ENCODE data around the gene DNER. TPM values are rescaled to one million over a fixed set of nuclear protein-coding genes. Genes with fewer than 3 reads are reported as not detected.

DNER gene
- polyA plus RNA-seq, 1 of the 3 experiments (the other 2 are of a cell fraction): 1.4 TPM

- TF ChIP-seq CTCF (IDR thresholded peaks at IDR 0.05): no peak
- TF ChIP-seq GABPA (IDR thresholded peaks at IDR 0.05; ENCODE audit: low read depth): no peak
Observed at GRCh38 chr2:229640636-229641035, 73.7 kb downstream of the DNER start (continued).

- H3K4me2 ChIP-seq: no peak overlapping the region
- no peaks in the 10 kb centered on the region for H3K36me3 ChIP-seq (replicated peaks in 1 of 2; ENCODE audit: control insufficient read depth in 1 of 2, insufficient read depth in 2 of 2, low read length in 1 of 2)
- no peak overlapping the region for H3K27ac ChIP-seq (ENCODE audit: low read depth in 2 of 2, low read length in 1 of 2)
- no peak overlapping the region for H3K9ac ChIP-seq
- TF ChIP-seq RAD21 (IDR thresholded peaks at IDR 0.05; ENCODE audit: low read length) (no peak), GABPA (IDR thresholded peaks at IDR 0.05; ENCODE audit: low read depth) (no peak)
- H2AFZ ChIP-seq (ENCODE audit: low read depth): no peak overlapping the region
- no peaks in the 10 kb centered on the region; a peak in 1 of 4 replicates for H3K4me1 ChIP-seq (ENCODE audit: control insufficient read depth in 1 of 2, insufficient read depth in 2 of 2, low read depth in 1 of 2, low read length in 1 of 2)
- no peak for DNase-seq
- H3K4me3 ChIP-seq (ENCODE audit: low read depth in 2 of 2, low read length in 1 of 2): no peak overlapping the region
- no peaks in the 10 kb centered on the region for H4K20me1 ChIP-seq (ENCODE audit: insufficient read depth)
- CTCF ChIA-PET: no interaction called here
- H3K9me2 ChIP-seq: no peaks in the 10 kb centered on the region
- H3K27me3 ChIP-seq (ENCODE audit: insufficient read depth): no peaks in the 10 kb centered on the region
- no peaks in the 10 kb centered on the region for H3K9me3 ChIP-seq
- no peaks in the 10 kb centered on the region for H3F3A ChIP-seq (replicated peaks; ENCODE audit: insufficient read depth)
- H3K79me2 ChIP-seq (ENCODE audit: insufficient read depth): no peaks in the 10 kb centered on the region
- POLR2A ChIA-PET: no interaction called here
Observed at GRCh38 chr2:229636571-229636970, 77.8 kb downstream of the DNER start.

- H3F3A ChIP-seq (replicated peaks; ENCODE audit: insufficient read depth): no peaks in the 10 kb centered on the region
- no peak overlapping the region for H3K27ac ChIP-seq (ENCODE audit: low read depth in 2 of 2, low read length in 1 of 2)
- no peaks in the 10 kb centered on the region; a peak in 1 of 4 replicates for H3K4me1 ChIP-seq (ENCODE audit: control insufficient read depth in 1 of 2, insufficient read depth in 2 of 2, low read depth in 1 of 2, low read length in 1 of 2)
- CTCF ChIA-PET: no interaction called here
- no peaks in the 10 kb centered on the region for H3K9me2 ChIP-seq
- DNase-seq: no peak
- no peak overlapping the region for H3K9ac ChIP-seq
- H3K4me2 ChIP-seq: no peak overlapping the region
- no peak overlapping the region for H3K4me3 ChIP-seq (ENCODE audit: low read depth in 2 of 2, low read length in 1 of 2)
- H3K9me3 ChIP-seq: no peaks in the 10 kb centered on the region
- no peaks in the 10 kb centered on the region for H3K27me3 ChIP-seq (ENCODE audit: insufficient read depth)
- no peaks in the 10 kb centered on the region for H3K79me2 ChIP-seq (ENCODE audit: insufficient read depth)
- H3K36me3 ChIP-seq (replicated peaks in 1 of 2; ENCODE audit: control insufficient read depth in 1 of 2, insufficient read depth in 2 of 2, low read length in 1 of 2): no peaks in the 10 kb centered on the region
- H4K20me1 ChIP-seq (ENCODE audit: insufficient read depth): no peaks in the 10 kb centered on the region
- no peak for TF ChIP-seq PBX3 (IDR thresholded peaks at IDR 0.05)
- no peak for TF ChIP-seq RAD21 (IDR thresholded peaks at IDR 0.05; ENCODE audit: low read length)
- TF ChIP-seq ELF1 (IDR thresholded peaks at IDR 0.05): no peak
- no peak for TF ChIP-seq MEF2A (IDR thresholded peaks at IDR 0.05; ENCODE audit: borderline replicate concordance, low read depth)
- no peak for TF ChIP-seq GABPA (IDR thresholded peaks at IDR 0.05; ENCODE audit: low read depth)
- TF ChIP-seq SMC3 (IDR thresholded peaks at IDR 0.05; ENCODE audit: low read depth, low read length): no peak
- no peak for TF ChIP-seq USF1 (IDR thresholded peaks at IDR 0.05; ENCODE audit: borderline replicate concordance, low read depth)
- TF ChIP-seq TEAD4 (IDR thresholded peaks at IDR 0.05; ENCODE audit: borderline replicate concordance, insufficient read depth): no peak
- TF ChIP-seq MAX (IDR thresholded peaks at IDR 0.05; ENCODE audit: low read depth): no peak
- no peak for TF ChIP-seq RXRA (IDR thresholded peaks at IDR 0.05; ENCODE audit: borderline replicate concordance, low read depth)
- no peak for TF ChIP-seq REST (IDR thresholded peaks at IDR 0.05; ENCODE audit: low read depth, low read length)
- TF ChIP-seq FOSL2 (IDR thresholded peaks at IDR 0.05; ENCODE audit: borderline replicate concordance, low read depth): no peak
- no peak for TF ChIP-seq YY1 (IDR thresholded peaks at IDR 0.05; ENCODE audit: low read depth)
- no peak for TF ChIP-seq USF2 (IDR thresholded peaks at IDR 0.05; ENCODE audit: borderline replicate concordance, low read depth, low read length)
- TF ChIP-seq CHD2 (IDR thresholded peaks at IDR 0.05; ENCODE audit: low read length, partially characterized antibody): no peak
- no peak for TF ChIP-seq EZH2phosphoT487 (IDR thresholded peaks at IDR 0.05; ENCODE audit: borderline replicate concordance, low read depth)
- no peak for TF ChIP-seq NRF1 (IDR thresholded peaks at IDR 0.05; ENCODE audit: low read depth, low read length)
- TF ChIP-seq EP300 (IDR thresholded peaks at IDR 0.05; ENCODE audit: borderline replicate concordance in 1 of 2, low read depth in 1 of 2, low read length in 1 of 2): no peak
- no peak overlapping the region for H2AFZ ChIP-seq (ENCODE audit: low read depth)
- POLR2A ChIA-PET: no interaction called here
- 3% methylated on average over 1 of the region's 1 CpG for WGBS (ENCODE audit: low lambda C conversion rate)
Observed at GRCh38 chr2:229635371-229635680, 79.0 kb downstream of the DNER start.
